ENCODE results near the gene DSN1. TPM values are rescaled to one million over a fixed set of nuclear protein-coding genes. Genes with fewer than 3 reads are reported as not detected.

The DSN1 gene
- total RNA-seq (2021; ENCODE audit: unreplicated experiment) (27.9 TPM), Bru-seq, nascent RNA (percentile 69 among the genes with signal in this experiment), BruChase-seq, experiment 1, labeled RNA remaining after a 6-hour chase (percentile 86 among the genes with signal in this experiment), BruChase-seq, experiment 2, labeled RNA remaining after a 2-hour chase (percentile 80 among the genes with signal in this experiment)
- 13.2 and 16.9 TPM in 2 replicates for polyA plus RNA-seq (2012)
- long read RNA-seq, transcript DSN1-207 (10 exons, 2,129 nt) = minor isoform, 13 of 112 reads
- long read RNA-seq, transcript DSN1-201 (10 exons, 1,915 nt) = minor isoform, 5 of 112 reads
- long read RNA-seq, transcript DSN1-203 (11 exons, 2,233 nt) = major isoform, 46 of 112 reads
- long read RNA-seq, partial matches to known transcripts = 4 of 112 reads
- long read RNA-seq, other reads (novel, unspliced or antisense) = 35 of 112 reads

- H3K27me3 ChIP-seq (ENCODE audit: insufficient read depth, low read length) = no peaks in the 10 kb centered on the region
- RAD21 ChIA-PET (ENCODE audit: low non-redundant PET in 1 of 2, low total read pairs in 2 of 2, uncharacterized antibody in 2 of 2, unreplicated experiment in 2 of 2) = no interaction called here
- CTCF ChIA-PET = interaction anchor here (0.6 to 2.5 kb wide), 16 partner anchors 9 to 168 kb away, joined by 3 to 10 read pairs (median 4); partner anchors contain the start of genes NDRG3 and RAB5IF
- no peaks in the 10 kb centered on the region for H4K20me1 ChIP-seq (ENCODE audit: insufficient read depth)
- H3K79me2 ChIP-seq (ENCODE audit: insufficient read depth, low read length) = peaks cover 20% of the 10 kb centered on the region
- peak; percentile 95 for DNase-seq (ENCODE audit: low read depth, low spot score)
- peak; percentile 92 for ATAC-seq
- peak within 1 kb of the TSS; percentile 86 for H3K27ac ChIP-seq (ENCODE audit: low read depth, low read length)
- H3K36me3 ChIP-seq (ENCODE audit: control insufficient read depth in 1 of 2, insufficient read depth in 2 of 2, low read length in 2 of 2) = peaks cover 0 to 12% of the 10 kb centered on the region in 2 experiments; a peak in 2 of 4 replicates
- H3K4me1 ChIP-seq (ENCODE audit: control insufficient read depth in 1 of 2, insufficient read depth in 2 of 2, low read length in 2 of 2) = peaks cover 9 to 22% of the 10 kb centered on the region in 2 experiments; a peak in 3 of 4 replicates
- H3K4me3 ChIP-seq (replicated peaks in 1 of 2; ENCODE audit: low read depth in 1 of 2, low read length in 2 of 2) = peak within 1 kb of the TSS; percentile 66 to 73
- H2AFZ ChIP-seq (ENCODE audit: low read depth, low read length, poor library complexity, severe bottlenecking) = peak within 1 kb of the TSS; percentile 36
- H3K4me2 ChIP-seq (ENCODE audit: low read length) = peak within 1 kb of the TSS; percentile 89
- H3K9me2 ChIP-seq (ENCODE audit: insufficient read depth) = no peaks in the 10 kb centered on the region
- intact Hi-C loops (cut with micrococcal nuclease) = no loop called here
- H3K9me3 ChIP-seq (ENCODE audit: control insufficient read depth in 1 of 2, insufficient read depth in 1 of 2, low read depth in 1 of 2, low read length in 2 of 2) = no peaks in the 10 kb centered on the region
- BruUV-seq (replicated peaks) = TSS peak; percentile 81
- POLR2A ChIA-PET = interaction anchor here (0.6 to 1.0 kb wide), 4 partner anchors 14 to 305 kb away, joined by 3 read pairs; no protein-coding TSS in a partner anchor
- peak within 1 kb of the TSS; percentile 95 for H3K9ac ChIP-seq (ENCODE audit: low read length)
- no peak for TF ChIP-seq ZNF274 (IDR thresholded peaks at IDR 0.05; ENCODE audit: low read depth, low read length)
- no peak for TF ChIP-seq JUND (IDR thresholded peaks at IDR 0.05)
- TF ChIP-seq EGR1 (IDR thresholded peaks at IDR 0.05; ENCODE audit: low read depth) = no peak
- no peak for TF ChIP-seq SP1 (IDR thresholded peaks at IDR 0.05; ENCODE audit: low read depth)
- no peak for TF ChIP-seq EZH2 (IDR thresholded peaks at IDR 0.05)
- TF ChIP-seq SRF (IDR thresholded peaks at IDR 0.05; ENCODE audit: low read depth) = no peak
- TF ChIP-seq CTCF (IDR thresholded peaks at IDR 0.05 in 2 of 3, conservative IDR thresholded peaks at IDR 0.05 in 1 of 3; ENCODE audit: borderline replicate concordance in 1 of 3, insufficient read depth in 1 of 3, low read depth in 2 of 3, low read length in 2 of 3) = peak; percentile 48 to 82 (median 81); a peak in 4 of 6 replicates
- no peak for TF ChIP-seq EZH2phosphoT487 (IDR thresholded peaks at IDR 0.05; ENCODE audit: borderline replicate concordance)
- TF ChIP-seq ELF1 (IDR thresholded peaks at IDR 0.05; ENCODE audit: borderline replicate concordance, low read depth) = no peak
- no peak for TF ChIP-seq REST (IDR thresholded peaks at IDR 0.05; ENCODE audit: low read depth)
- TF ChIP-seq MAX (IDR thresholded peaks at IDR 0.05) = peak; percentile 78
- peak; percentile 6; the same call in 1 of the 2 replicates for TF ChIP-seq ZFX (IDR thresholded peaks at IDR 0.05)
- peak; percentile 29 for TF ChIP-seq YY1 (IDR thresholded peaks at IDR 0.05; ENCODE audit: extremely low read depth, insufficient replicate concordance, low read depth, low read length)
- no peak for TF ChIP-seq ZBTB33 (IDR thresholded peaks at IDR 0.05; ENCODE audit: extremely low read depth, insufficient replicate concordance, low read length)
- TF ChIP-seq CEBPB (IDR thresholded peaks at IDR 0.05; ENCODE audit: low read depth) = no peak
- TF ChIP-seq CBX3 (IDR thresholded peaks at IDR 0.05; ENCODE audit: low read depth) = no peak
These were observed at the start of gene DSN1 for GRCh38 chr20:36773597-36774390. DSN1 (minus strand) TSS chr20:36773763; CDS start chr20:36771458, 2,305 bp downstream.
